Measurements from ENCODE around the gene ZNF345. TPM values are rescaled to one million over a fixed set of nuclear protein-coding genes. Genes with fewer than 3 reads are reported as not detected.

The ZNF345 gene
- total and polyA plus RNA-seq, 2 experiments from 2014 or later = 5.5 to 5.7 TPM

DNA sequence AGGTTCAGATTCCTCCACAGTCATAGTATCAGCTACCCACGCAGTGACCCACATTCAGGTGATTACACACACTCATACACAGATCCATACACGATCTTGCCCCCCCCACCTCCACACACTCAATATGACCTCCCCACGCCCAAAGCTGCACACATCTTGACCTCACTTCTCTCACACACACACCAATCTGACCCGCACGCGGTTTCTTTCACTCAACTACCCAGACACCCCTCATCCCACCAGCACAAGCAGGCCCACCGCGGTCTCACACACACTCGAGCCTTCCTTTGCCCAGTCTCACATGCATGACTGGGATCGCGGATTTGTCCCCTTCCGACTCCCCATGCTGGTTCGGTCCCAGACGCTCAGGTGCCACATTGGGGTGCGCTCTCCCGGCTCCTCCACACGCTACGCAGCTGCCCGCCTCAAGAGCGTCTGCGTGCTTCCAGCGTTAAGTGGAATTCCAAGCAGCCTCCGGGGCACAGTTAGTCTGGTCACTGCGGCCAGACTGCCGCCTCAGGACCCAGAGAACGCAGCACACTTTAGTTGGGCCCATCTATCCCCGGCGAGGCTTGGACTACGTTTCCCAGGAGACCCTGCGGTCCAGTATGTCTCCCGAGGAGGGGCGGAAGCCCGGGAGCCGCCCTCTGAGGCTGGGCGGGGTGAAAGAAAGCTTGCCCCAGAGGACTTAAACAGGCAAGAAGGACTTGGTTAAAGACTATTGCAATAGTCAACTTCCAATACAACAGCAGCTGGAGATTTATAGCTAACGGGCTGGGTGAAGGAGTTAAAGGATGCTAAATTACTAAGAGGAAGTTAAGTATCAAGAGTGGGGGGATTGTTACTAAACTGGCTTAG is 746 bp upstream of the ZNF345 start:
- TF ChIP-seq, protein P1, sequence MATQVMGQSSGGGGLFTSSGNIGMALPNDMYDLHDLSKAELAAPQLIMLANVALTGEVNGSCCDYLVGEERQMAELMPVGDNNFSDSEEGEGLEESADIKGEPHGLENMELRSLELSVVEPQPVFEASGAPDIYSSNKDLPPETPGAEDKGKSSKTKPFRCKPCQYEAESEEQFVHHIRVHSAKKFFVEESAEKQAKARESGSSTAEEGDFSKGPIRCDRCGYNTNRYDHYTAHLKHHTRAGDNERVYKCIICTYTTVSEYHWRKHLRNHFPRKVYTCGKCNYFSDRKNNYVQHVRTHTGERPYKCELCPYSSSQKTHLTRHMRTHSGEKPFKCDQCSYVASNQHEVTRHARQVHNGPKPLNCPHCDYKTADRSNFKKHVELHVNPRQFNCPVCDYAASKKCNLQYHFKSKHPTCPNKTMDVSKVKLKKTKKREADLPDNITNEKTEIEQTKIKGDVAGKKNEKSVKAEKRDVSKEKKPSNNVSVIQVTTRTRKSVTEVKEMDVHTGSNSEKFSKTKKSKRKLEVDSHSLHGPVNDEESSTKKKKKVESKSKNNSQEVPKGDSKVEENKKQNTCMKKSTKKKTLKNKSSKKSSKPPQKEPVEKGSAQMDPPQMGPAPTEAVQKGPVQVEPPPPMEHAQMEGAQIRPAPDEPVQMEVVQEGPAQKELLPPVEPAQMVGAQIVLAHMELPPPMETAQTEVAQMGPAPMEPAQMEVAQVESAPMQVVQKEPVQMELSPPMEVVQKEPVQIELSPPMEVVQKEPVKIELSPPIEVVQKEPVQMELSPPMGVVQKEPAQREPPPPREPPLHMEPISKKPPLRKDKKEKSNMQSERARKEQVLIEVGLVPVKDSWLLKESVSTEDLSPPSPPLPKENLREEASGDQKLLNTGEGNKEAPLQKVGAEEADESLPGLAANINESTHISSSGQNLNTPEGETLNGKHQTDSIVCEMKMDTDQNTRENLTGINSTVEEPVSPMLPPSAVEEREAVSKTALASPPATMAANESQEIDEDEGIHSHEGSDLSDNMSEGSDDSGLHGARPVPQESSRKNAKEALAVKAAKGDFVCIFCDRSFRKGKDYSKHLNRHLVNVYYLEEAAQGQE (IDR thresholded peaks at IDR 0.05; ENCODE audit: unreplicated experiment) = no peak
- peak; percentile 82 for TF ChIP-seq ETS1 (IDR thresholded peaks at IDR 0.05)
- TF ChIP-seq EZH2phosphoT487 (IDR thresholded peaks at IDR 0.05; ENCODE audit: unreplicated experiment) = no peak
- TF ChIP-seq ZNF331 (CRISPR knock-in tag; IDR thresholded peaks at IDR 0.05; ENCODE audit: low read depth) = no peak
- peak; percentile 74 for TF ChIP-seq POLR2AphosphoS5 (IDR thresholded peaks at IDR 0.05; ENCODE audit: low read depth)
- no peaks in the 10 kb centered on the region for H3K27me3 ChIP-seq (ENCODE audit: insufficient read depth)
- DNase-seq (ENCODE audit: low spot score) (peak; percentile 96), ATAC-seq (peak; percentile 96)
- 0 out of 2 replicates have a peak overlapping the region, but pooled peaks have one; percentile 47 for H3K27ac ChIP-seq (ENCODE audit: low read depth)
- H3K36me3 ChIP-seq (ENCODE audit: insufficient read depth) = no peaks in the 10 kb centered on the region
- Mint-ChIP-seq H3K36me3 (ENCODE audit: low read depth) (peaks cover 48% of the 10 kb centered on the region), H3K4me1 (peaks cover 5% of the 10 kb centered on the region; the same call in 1 of the 3 replicates), H3K9me3 (peaks cover 15% of the 10 kb centered on the region; the same call in 2 of the 3 replicates), H3K4me3 (no peak overlapping the region), H3K27me3 (ENCODE audit: insufficient read depth, low read depth, poor library complexity) (peaks cover 2% of the 10 kb centered on the region), H3K27ac (no peak overlapping the region)
- H3K9me2 ChIP-seq (ENCODE audit: insufficient read depth) = no peaks in the 10 kb centered on the region
- peak overlapping the region; percentile 75 for H3K4me2 ChIP-seq
- H3K4me1 ChIP-seq (ENCODE audit: insufficient read depth) = peaks cover 3% of the 10 kb centered on the region; the same call in 1 of the 2 replicates
- peak overlapping the region; percentile 95 for H2AFZ ChIP-seq
- H3K4me3 ChIP-seq = peak overlapping the region; percentile 73
- H4K20me1 ChIP-seq (replicated peaks; ENCODE audit: insufficient read depth) = no peaks in the 10 kb centered on the region
- peaks cover 46% of the 10 kb centered on the region for H3K79me2 ChIP-seq (replicated peaks; ENCODE audit: insufficient read depth)
- H3F3A ChIP-seq (replicated peaks; ENCODE audit: low read depth) = no peaks in the 10 kb centered on the region

- no peak overlapping the region for H3K27ac ChIP-seq (ENCODE audit: low read depth)
- ATAC-seq = no peak
- Mint-ChIP-seq H3K36me3 (ENCODE audit: low read depth) (peaks cover 51% of the 10 kb centered on the region), H3K4me3 (no peak overlapping the region), H3K9me3 (peaks cover 28% of the 10 kb centered on the region), H3K27ac (no peak overlapping the region), H3K4me1 (peaks cover 5% of the 10 kb centered on the region; the same call in 1 of the 3 replicates), H3K27me3 (ENCODE audit: insufficient read depth, low read depth, poor library complexity) (peaks cover 2% of the 10 kb centered on the region)
- H3K27me3 ChIP-seq (ENCODE audit: insufficient read depth) = no peaks in the 10 kb centered on the region
- H2AFZ ChIP-seq = peak overlapping the region; percentile 76; the same call in 1 of the 2 replicates
- H3K4me3 ChIP-seq = peak overlapping the region; percentile 73
- H3K4me1 ChIP-seq (ENCODE audit: insufficient read depth) = peaks cover 3% of the 10 kb centered on the region; the same call in 1 of the 2 replicates
- H3K36me3 ChIP-seq (ENCODE audit: insufficient read depth) = peaks cover 9% of the 10 kb centered on the region
- no peak for DNase-seq (ENCODE audit: low spot score)
- no peaks in the 10 kb centered on the region for H3K9me2 ChIP-seq (ENCODE audit: insufficient read depth)
- no peaks in the 10 kb centered on the region for H3F3A ChIP-seq (replicated peaks; ENCODE audit: low read depth)
- H3K4me2 ChIP-seq = peak overlapping the region; percentile 75
- no peaks in the 10 kb centered on the region for H4K20me1 ChIP-seq (replicated peaks; ENCODE audit: insufficient read depth)
- peaks cover 45% of the 10 kb centered on the region for H3K79me2 ChIP-seq (replicated peaks; ENCODE audit: insufficient read depth)
- no peak for TF ChIP-seq POLR2AphosphoS5 (IDR thresholded peaks at IDR 0.05; ENCODE audit: low read depth)
- TF ChIP-seq EZH2phosphoT487 (IDR thresholded peaks at IDR 0.05; ENCODE audit: unreplicated experiment) = no peak
- TF ChIP-seq, protein P2, sequence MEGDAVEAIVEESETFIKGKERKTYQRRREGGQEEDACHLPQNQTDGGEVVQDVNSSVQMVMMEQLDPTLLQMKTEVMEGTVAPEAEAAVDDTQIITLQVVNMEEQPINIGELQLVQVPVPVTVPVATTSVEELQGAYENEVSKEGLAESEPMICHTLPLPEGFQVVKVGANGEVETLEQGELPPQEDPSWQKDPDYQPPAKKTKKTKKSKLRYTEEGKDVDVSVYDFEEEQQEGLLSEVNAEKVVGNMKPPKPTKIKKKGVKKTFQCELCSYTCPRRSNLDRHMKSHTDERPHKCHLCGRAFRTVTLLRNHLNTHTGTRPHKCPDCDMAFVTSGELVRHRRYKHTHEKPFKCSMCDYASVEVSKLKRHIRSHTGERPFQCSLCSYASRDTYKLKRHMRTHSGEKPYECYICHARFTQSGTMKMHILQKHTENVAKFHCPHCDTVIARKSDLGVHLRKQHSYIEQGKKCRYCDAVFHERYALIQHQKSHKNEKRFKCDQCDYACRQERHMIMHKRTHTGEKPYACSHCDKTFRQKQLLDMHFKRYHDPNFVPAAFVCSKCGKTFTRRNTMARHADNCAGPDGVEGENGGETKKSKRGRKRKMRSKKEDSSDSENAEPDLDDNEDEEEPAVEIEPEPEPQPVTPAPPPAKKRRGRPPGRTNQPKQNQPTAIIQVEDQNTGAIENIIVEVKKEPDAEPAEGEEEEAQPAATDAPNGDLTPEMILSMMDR (conservative IDR thresholded peaks at IDR 0.05; ENCODE audit: low read depth in 2 of 2) = no peak
- TF ChIP-seq ETS1 (IDR thresholded peaks at IDR 0.05) = no peak
- TF ChIP-seq CREB1 (CRISPR knock-in tag; IDR thresholded peaks at IDR 0.05; ENCODE audit: low read depth) = no peak
- no peak for TF ChIP-seq ZNF114 (CRISPR knock-in tag; IDR thresholded peaks at IDR 0.05)
- TF ChIP-seq, protein P1 (IDR thresholded peaks at IDR 0.05; ENCODE audit: unreplicated experiment) = no peak
These were observed 1.2 kb downstream of the ZNF345 start for GRCh38 chr19:36851898-36852297.

Measured in GM23338 (cell line).